HCT116 (cell line): ENCODE measurements around the gene TAF11L2. TPM values are rescaled to one million over a fixed set of nuclear protein-coding genes. Genes with fewer than 3 reads are reported as not detected.

Experiments
- total RNA-seq: library from RNA; stranded (reverse); gene quantifications from one replicate; pipeline ENCODE4 v1.2.1, GENCODE V29; 2021; ENCODE audit not compliant: unreplicated experiment

Gene TAF11L2
- total RNA-seq, 1 experiment from 2014 or later: not detected

Other genes with a start within 250 kb of the TAF11L2 start
- not detected for gene TAF11L3, start 20.1 kb downstream of the TAF11L2 start, total RNA-seq
- gene TAF11L4, start 23.6 kb downstream of the TAF11L2 start, total RNA-seq: not detected
- gene TAF11L5, start 27.0 kb downstream of the TAF11L2 start, total RNA-seq: not detected
- gene TAF11L6, start 30.4 kb downstream of the TAF11L2 start, total RNA-seq: not detected
- gene TAF11L7, start 87.5 kb downstream of the TAF11L2 start, total RNA-seq: not detected
- not detected for gene TAF11L8, start 92.7 kb downstream of the TAF11L2 start, total RNA-seq
- not detected for gene TAF11L9, start 96.2 kb downstream of the TAF11L2 start, total RNA-seq
- not detected for gene TAF11L10, start 99.6 kb downstream of the TAF11L2 start, total RNA-seq
- gene TAF11L11, start 106.0 kb downstream of the TAF11L2 start, total RNA-seq: not detected
- not detected for gene TAF11L12, start 112.2 kb downstream of the TAF11L2 start, total RNA-seq
- gene TAF11L13, start 133.9 kb downstream of the TAF11L2 start, total RNA-seq: not detected
- gene TAF11L14, start 136.2 kb downstream of the TAF11L2 start, total RNA-seq: not detected